Peyer's patch (tissue), 4 donors: Measurements from ENCODE around the gene MUC6. TPM values are rescaled to one million over a fixed set of nuclear protein-coding genes. Genes with fewer than 3 reads are reported as not detected.

Source experiments
- DNase-seq, 3 donors: peaks; one replicate each; pipeline ENCODE4 v3.0.0-alpha.2; 2017 to 2019
- H3K27ac ChIP-seq, 4 donors: fragments of 200-600 bp; sonication (generic); one replicate each; pipeline ENCODE4 v1.5.1; 2016 to 2019
- H3K27me3 ChIP-seq, 2 donors: fragments of 200-600 bp; sonication (generic); one replicate each; pipeline ENCODE4 v1.5.1; 2019
- H3K36me3 ChIP-seq, 3 donors: fragments of 200-600 bp; sonication (generic); one replicate each; pipeline ENCODE4 v1.5.1; 2016 to 2019
- H3K4me1 ChIP-seq, 4 donors: fragments of 200-600 bp; sonication (generic); one replicate each; pipeline ENCODE4 v1.5.1; 2016 to 2019
- H3K4me3 ChIP-seq, 4 donors: fragments of 200-600 bp; sonication (generic); 1 replicate in 3 of 4; 2 replicates in 1 of 4; pipeline ENCODE4 v1.5.1; 2016 to 2019; ENCODE audit warnings: mild to moderate bottlenecking in 1 of 4
- H3K9me3 ChIP-seq, 4 donors: fragments of 200-600 bp; sonication (generic); one replicate each; pipeline ENCODE4 v1.5.1; 2016 to 2019; ENCODE audit warnings: mild to moderate bottlenecking in 1 of 4
- POLR2A ChIP-seq, 2 donors: fragments of 450-650 bp; IDR thresholded peaks; one replicate each; pipeline ENCODE4 v1.5.1; 2017; ENCODE audit warnings: antibody characterized with exemption in 2 of 2, mild to moderate bottlenecking in 2 of 2, moderate library complexity in 2 of 2
- total RNA-seq, 4 donors: library from RNA; depleted of rRNA; stranded (reverse); fragments of >200 nt; gene quantifications; one replicate each; pipeline ENCODE4 v1.1.0, GENCODE V29; 2016
- TF ChIP-seq, protein P1 (sequence below), 6 experiments: fragments of 450-650 bp in 4 of 6; fragments of 200-600 bp in 2 of 6; sonication (generic) in 1 of 6; IDR thresholded peaks; one replicate each; pipeline ENCODE4 v1.5.1; 2017 to 2019; ENCODE audit warnings: antibody characterized with exemption in 6 of 6, mild to moderate bottlenecking in 3 of 6, moderate library complexity in 1 of 6

The MUC6 gene
- total RNA-seq, 4 donors from 2014 or later, result not detected

DNA sequence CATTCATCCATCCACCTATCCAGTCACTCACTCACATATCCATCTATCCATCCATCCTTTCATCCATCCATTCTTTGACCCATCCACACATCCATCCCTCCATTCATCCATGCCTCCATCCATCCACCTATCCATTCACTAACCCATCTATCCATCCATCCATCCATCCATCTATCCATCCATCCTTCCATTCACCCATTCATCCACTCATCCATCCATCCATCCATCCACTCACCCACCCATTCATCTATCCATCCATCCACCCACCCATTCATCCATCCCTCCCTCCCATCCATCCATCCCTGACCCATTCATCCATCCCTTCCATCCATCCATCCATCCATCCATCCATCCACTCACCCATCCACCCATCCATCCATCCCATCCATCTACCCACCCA lies 33.2 kb upstream of the MUC6 start:
- H3K4me1 ChIP-seq, result peaks cover 0 to 22% (median 5%) of the 10 kb centered on the region in 4 donors
- DNase-seq, result no peak
- no peaks in the 10 kb centered on the region for H3K27me3 ChIP-seq
- no peaks in the 10 kb centered on the region for H3K36me3 ChIP-seq
- no peak overlapping the region for H3K27ac ChIP-seq
- no peaks in the 10 kb centered on the region for H3K9me3 ChIP-seq
- H3K4me3 ChIP-seq, result no peak overlapping the region
- TF ChIP-seq POLR2A (IDR thresholded peaks at IDR 0.05), result no peak
- TF ChIP-seq, protein P1, sequence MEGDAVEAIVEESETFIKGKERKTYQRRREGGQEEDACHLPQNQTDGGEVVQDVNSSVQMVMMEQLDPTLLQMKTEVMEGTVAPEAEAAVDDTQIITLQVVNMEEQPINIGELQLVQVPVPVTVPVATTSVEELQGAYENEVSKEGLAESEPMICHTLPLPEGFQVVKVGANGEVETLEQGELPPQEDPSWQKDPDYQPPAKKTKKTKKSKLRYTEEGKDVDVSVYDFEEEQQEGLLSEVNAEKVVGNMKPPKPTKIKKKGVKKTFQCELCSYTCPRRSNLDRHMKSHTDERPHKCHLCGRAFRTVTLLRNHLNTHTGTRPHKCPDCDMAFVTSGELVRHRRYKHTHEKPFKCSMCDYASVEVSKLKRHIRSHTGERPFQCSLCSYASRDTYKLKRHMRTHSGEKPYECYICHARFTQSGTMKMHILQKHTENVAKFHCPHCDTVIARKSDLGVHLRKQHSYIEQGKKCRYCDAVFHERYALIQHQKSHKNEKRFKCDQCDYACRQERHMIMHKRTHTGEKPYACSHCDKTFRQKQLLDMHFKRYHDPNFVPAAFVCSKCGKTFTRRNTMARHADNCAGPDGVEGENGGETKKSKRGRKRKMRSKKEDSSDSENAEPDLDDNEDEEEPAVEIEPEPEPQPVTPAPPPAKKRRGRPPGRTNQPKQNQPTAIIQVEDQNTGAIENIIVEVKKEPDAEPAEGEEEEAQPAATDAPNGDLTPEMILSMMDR (IDR thresholded peaks at IDR 0.05), result no peak

DNA sequence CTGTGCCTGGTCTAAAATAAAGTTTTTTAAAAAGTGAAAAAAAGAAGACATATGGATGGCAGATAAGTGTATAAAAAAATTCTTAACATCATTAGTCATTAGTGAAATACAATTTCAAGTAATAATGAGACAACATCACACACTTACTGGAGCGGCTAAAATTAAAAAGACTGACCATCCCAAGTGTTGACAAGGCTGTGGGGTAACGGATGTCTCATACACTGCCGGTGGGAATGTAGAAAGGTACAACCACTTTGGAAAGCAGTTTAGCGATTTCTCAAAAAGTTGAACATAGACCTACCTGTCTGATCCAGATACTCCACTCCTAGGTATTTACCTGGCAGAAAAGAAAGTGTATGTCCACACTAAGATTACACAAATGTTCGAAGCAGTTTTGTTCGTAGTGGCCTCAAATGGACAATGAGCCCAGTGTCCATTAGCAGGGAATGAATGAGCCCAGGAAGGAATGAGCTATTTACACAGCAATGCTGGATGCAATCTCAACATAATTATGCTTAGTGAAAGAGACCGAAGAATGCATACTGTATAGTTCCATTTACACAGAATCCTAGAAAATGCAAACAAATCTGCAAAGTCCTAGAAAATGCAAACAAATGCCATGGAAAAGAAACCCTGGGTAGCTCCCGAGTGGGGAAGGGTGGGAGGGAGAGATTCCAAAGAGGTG lies 31.4 kb upstream of the MUC6 start:
- Histone ChIP-seq H3K4me1 (peaks cover 0 to 8% (median 0%) of the 10 kb centered on the region in 4 donors), H3K9me3 (no peaks in the 10 kb centered on the region), H3K27ac (no peak overlapping the region), H3K36me3 (no peaks in the 10 kb centered on the region), H3K4me3 (no peak overlapping the region), H3K27me3 (no peaks in the 10 kb centered on the region)
- no peak for DNase-seq
- TF ChIP-seq, protein P1 (IDR thresholded peaks at IDR 0.05), result no peak
- TF ChIP-seq POLR2A (IDR thresholded peaks at IDR 0.05), result no peak

DNA sequence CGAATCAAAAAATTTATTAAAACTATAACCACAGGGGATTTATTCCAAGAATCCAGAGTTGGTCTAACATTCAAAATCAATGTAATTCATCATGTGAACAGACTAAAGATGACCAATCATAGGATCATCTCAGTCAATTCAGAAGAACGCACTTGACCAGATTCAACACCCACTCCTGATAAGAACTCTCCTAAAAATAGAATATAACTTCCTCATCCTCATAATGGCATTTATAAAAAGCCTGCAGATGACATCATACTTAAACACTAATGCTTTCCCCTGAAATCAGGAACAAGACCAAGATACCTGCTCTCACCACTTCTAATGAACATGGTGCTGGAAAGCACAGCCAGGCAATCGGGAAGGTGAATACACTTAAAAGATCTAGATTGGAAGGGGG lies 27.6 kb upstream of the MUC6 start:
- H3K4me1 ChIP-seq, result peaks cover 0 to 8% (median 1%) of the 10 kb centered on the region in 4 donors
- H3K4me3 ChIP-seq, result no peak overlapping the region
- H3K27me3 ChIP-seq, result no peaks in the 10 kb centered on the region
- H3K27ac ChIP-seq, result no peak overlapping the region
- no peak for DNase-seq
- no peaks in the 10 kb centered on the region for H3K9me3 ChIP-seq
- H3K36me3 ChIP-seq, result no peaks in the 10 kb centered on the region
- TF ChIP-seq, protein P1 (IDR thresholded peaks at IDR 0.05), result no peak
- TF ChIP-seq POLR2A (IDR thresholded peaks at IDR 0.05), result no peak

DNA sequence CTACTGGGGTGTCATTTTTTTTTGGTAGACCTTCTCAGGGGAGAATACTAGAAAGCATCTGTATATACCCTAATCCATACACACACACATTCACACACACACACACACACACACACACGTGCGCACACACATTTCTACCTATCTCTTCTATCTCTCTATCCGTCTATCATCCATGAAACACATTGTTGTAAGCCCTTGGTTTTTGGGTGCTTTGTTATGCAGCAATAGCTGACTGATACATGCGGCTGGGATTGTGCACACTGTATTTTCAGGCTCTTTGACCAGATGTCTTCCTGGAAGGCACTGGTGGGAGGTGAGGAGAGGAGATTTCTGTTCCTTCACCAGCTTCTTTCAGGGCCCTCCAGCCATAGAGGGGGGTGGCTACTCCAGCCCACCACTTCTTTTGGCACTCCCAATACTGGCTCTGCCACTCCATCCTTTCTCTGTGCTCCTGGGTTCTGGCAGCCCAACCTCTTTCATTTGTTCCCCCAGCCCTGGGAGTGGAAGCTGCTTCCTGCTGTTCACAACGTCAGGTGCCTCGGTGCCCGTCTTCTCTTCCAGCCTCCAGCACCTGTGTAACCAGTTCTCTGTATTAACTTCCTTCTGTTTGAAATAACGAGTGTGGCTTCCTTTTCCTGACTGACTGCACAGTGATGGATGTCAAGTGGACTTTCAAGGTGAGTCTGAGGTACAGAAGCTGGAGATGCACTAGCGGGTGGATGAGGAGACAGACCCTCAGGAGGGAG lies 25.7 kb upstream of the MUC6 start:
- peaks cover 0 to 8% (median 1%) of the 10 kb centered on the region in 4 donors for H3K4me1 ChIP-seq
- no peaks in the 10 kb centered on the region for H3K27me3 ChIP-seq
- no peak for TF ChIP-seq POLR2A (IDR thresholded peaks at IDR 0.05)
- TF ChIP-seq, protein P1 (IDR thresholded peaks at IDR 0.05), result no peak
- H3K27ac ChIP-seq, result peak overlapping the region in 1 of 4 donors; percentile 93
- H3K9me3 ChIP-seq, result no peaks in the 10 kb centered on the region
- H3K4me3 ChIP-seq, result no peak overlapping the region
- no peaks in the 10 kb centered on the region for H3K36me3 ChIP-seq
- DNase-seq, result peak in 2 of 3 donors; percentile 40 to 44

DNA sequence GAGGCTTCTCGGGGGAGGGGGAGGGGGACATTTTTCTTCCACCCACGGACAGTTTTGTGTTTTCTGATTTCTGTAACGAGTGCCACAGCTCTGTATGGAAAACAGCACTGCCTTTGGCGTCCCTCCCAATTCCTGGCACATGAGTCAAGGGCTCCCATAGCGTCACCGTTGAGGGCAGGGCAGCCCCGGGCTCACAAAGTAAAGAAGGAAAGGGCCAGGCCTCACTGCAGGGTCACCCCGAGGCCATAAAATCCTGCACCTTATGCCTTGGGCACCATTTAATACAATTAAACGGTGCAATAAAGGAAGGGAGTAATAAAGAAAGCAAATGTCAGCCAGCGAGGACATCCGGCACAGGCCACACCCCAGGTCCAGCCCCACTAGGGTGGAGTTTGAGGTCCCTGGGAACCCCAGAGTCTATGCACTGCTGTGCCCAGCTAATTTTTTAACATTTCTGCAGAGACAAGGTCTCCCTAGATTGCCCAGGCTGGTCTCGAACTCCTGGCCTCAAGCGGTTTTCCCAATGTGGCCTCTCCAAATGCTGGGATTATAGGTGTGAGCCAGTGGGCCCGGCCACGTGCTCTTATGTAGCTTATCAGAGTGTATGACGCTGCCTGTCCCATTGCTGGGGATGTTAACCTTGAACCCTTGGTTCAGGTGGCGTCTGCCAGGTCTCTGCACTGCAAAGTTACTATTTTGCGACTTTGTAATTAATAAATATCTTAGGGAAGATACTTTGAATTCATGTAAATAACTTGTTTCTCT lies 24.5 kb upstream of the MUC6 start:
- Histone ChIP-seq H3K4me3 (no peak overlapping the region), H3K27me3 (no peaks in the 10 kb centered on the region), H3K4me1 (peaks cover 0 to 8% (median 1%) of the 10 kb centered on the region in 4 donors), H3K9me3 (no peaks in the 10 kb centered on the region), H3K36me3 (no peaks in the 10 kb centered on the region), H3K27ac (peak overlapping the region in 3 of 4 donors; percentile 73 to 93 (median 76))
- TF ChIP-seq, protein P1 (IDR thresholded peaks at IDR 0.05), result peak in 1 of 6 experiments; percentile 2
- peak in 1 of 2 donors; percentile 77 for TF ChIP-seq POLR2A (IDR thresholded peaks at IDR 0.05)
- peak in 2 of 3 donors; percentile 89 to 93 for DNase-seq
